Fibroblast of peridontal ligament (primary cell): ENCODE results near the gene RFX1.
A peak's percentile ranks its signal among the peaks of the same experiment; 100 is the strongest.
"Not testable (repeated sequence)": the region's sequence is repeated elsewhere in the genome, so short reads cannot be mapped to it uniquely, and the experiment has no call there.

Experiments used
- DNase-seq: peaks from one replicate; pipeline ENCODE4 v3.0.0-alpha.2; 2010; ENCODE audit errors: extremely low read depth

Gene RFX1

DNA sequence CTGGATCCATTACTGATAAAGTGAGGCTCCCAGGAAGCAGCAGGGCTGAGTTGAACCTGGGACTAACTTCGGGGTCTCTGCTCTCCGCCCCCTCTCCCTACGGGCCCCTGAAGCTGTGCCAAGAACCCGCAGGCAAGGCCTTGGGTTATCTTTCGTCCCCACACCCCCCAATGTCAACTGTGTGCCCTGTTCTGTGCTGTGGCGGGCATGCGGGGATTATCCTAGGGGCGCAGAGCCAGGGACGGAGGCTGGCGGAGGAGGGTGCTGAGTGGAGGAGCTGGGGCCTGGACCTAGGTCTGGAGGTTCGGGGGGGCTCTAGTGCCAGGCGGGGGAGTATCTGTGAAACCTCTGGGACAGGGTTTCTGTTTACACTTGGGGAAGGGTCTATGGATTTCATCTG lies 26.4 kb downstream of the RFX1 start:
- no peak for DNase-seq

DNA sequence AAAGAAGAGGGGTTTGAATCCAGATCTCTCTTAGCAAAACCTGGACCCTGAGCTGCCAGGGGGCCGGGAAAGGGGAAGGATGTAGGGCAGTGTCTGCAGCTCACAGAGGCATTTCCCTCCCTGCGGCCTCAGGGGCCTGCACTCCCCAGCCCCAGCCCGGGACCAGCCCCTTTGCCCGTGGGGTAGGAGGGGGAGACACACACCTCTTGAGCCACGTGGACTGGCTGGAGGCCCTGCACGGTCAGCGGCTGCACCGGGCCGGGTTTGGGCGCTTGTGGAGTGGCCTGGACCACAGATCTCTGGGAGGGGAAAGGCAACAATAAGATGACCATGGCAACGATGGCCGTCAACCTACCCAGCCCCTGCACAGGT lies 26.9 kb downstream of the RFX1 start:
- no peak for DNase-seq

DNA sequence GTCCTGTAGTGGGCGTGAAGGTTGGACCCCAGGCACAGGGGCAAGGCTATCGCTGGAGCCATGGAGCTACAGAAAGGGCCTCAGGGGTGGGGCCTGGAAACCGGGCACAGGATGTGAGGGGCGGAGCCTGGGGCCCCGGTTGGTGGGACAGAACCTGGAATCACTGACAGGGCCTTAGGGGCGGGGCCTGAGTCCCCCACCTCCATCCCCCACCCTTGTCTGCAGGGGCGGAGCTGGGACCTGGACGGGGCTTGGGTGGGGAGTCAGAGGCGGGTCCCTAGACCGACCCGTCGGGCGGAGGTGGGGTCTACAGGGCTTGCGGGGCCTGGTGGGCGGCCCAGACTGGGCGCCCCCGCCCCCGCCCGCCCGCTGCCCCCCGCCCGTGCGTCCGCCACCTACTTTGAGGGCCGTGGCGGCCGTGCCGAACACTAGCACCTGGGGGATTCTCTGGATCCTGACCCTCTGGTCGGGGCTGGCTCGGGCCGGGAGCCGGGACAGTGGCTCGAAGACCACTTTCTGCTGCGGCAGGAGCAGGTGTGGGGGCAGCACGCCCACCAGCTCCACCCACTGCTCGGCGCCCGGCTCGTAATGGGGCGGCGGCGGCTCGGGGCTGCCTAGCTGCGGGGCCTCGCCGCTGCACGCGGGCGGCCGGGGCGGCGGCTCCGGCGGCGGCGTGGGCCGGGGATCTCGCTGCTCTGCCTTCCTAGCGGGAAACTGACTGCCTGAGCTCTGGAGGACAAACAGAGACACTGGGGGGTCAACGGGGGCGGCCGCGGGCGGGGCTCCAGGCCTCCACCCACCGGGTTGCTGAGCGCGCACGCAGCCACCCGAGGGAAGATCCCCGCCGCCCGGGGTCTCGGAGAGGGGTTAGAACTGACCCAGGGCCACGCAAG lies 27.5 kb downstream of the RFX1 start:
- DNase-seq, result no peak

DNA sequence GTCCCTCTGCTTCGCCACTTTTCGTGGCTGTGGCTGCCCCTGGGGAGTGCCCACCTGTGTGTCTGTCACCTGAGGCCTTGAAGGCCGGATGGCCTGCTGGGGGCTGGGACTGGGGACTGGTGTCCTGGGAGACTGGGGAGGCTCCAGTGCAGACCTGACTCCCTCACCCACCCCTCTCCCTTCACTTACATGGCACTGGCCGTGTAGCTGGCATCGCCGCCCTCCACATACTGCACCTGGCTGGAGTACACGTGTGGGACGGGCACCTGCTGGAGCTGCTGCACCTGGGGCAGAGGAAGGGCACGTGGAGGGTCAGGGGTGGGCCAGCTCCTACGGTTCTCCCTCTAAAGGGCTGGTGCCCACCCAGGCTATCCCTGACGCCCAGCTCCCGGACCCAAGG lies 28.3 kb downstream of the RFX1 start:
- DNase-seq, result no peak

DNA sequence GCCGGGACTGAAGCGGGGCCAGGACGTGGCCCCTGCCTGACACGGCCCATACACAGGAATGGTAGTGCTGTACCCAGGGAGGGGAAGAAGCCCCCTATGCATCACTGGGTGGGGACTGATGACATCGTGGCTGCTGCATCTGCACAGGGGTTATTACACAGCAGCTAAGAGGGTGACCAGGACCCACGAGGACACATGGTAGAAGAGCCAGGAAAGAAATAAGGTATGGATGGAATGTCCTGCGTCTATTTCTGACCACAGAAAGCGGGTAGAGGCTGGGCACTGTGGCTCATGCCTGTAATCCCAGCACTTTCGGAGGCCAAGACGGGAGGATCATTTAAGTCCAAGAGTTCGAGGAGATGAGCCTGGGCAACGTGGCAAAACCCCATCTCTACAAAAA lies 29.7 kb downstream of the RFX1 start:
- DNase-seq, result no peak

DNA sequence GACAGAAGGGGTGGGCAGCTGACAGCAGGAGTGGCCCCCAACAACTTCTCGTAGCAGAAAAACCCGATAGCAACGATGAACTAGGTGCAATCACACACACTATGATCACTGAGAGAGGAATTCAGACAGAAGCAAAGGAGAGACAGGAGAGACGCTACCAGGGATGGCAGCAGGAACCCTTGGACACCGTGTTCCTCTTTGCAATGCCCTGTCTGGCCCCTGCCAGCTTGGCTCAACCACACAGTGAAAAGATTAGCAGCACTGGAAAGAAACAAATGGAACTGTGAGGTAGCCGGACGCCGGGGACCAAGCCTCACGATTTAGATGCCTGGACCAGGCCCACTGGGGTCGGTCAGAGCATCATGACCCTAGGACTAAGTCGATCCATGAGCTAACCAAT lies 30.2 kb downstream of the RFX1 start:
- no peak for DNase-seq

DNA sequence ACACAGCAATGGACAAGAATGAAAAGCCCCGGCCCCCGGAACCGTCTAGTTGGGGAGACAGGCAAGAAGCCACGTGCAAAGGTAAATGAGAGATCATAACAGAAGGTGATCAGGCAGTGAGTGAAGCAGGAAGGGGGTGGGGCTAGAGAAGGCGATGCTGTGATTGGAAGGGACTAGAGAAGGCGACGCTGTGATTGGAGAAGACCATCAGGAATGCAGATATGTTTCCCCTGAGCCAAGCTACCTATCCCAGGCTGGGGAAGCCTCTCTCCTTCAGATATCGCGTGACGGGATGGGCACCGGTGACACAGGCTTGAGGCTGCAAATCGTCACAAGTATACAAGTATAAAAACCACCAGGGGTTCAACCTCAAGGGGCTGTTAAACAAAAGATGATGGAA lies 32.0 kb downstream of the RFX1 start:
- DNase-seq, result no peak

DNA sequence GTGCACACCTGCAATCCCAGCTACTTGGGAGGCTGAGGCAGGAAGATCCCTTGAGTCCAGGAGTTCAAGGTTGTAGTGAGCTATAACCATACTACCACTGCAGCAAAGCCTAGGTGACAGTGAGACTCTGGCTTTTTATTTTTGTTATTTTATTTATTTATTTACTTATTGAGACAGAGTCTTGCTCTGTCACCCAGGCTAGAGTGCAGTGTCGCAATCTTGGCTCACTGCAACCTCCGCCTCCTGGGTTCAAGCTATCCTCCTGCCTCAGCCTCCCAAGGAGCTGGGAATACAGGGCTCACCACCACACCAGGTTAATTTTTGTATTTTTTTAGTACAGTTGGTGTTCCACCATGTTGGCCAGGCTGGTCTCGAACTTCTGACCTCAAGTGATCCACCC lies 32.6 kb downstream of the RFX1 start:
- DNase-seq, result not testable (repeated sequence)

DNA sequence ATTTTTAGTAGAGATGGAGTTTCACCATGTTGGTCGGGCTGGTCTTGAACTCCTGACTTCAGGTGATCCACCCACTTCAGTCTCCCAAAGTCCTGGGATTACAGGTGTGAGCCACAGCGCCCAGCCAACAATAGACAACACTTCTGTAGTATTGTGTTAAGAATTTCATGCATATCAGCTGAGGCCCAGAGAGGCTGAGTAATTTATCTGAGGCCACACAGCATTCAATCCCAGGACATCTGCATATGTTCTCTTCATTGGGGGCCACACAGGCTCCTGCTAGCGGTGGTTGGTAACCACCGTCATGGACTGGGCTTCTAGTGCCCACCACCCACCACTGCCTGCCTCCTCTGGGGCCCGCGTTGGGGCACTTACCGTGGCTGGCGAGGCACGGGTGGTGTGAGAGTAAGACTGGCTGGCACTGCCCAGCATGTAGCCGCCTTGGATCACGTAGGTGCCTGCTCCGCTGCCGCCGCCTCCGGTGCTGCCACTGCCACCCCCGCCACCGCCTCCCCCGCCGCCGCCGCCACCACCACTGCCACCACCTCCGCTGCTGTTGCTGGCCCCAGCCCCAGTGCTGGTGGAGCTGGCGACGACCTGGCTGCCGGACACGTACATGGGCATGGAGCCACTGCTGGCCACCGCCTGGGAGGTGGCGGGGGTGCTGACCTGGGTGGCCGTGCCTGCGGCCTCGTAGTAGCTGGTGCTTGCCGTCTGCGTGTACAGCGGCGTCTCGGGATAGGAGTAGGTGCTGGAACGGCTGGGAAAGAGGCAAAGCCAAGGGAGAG lies 33.6 kb downstream of the RFX1 start:
- DNase-seq, result no peak

DNA sequence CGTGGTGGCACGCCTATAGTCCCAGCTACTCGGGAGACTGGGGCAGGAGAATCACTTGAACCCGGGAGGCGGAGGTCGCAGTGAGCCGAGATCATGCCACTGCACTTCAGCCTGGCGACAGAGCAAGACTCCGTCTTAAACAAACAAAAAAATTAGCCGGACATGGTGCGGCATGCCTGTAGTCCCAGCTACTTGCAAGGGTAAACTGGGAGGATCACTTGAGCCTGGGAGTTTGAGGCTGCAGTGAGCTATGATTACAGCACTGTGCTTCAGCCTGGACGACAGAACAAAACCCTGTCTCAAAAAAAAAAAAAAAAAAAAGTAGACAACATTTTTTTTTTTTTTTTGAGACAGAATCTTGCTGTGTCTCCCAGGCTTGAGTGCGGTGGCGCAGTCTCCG lies 34.3 kb downstream of the RFX1 start:
- DNase-seq, result not testable (repeated sequence)

DNA sequence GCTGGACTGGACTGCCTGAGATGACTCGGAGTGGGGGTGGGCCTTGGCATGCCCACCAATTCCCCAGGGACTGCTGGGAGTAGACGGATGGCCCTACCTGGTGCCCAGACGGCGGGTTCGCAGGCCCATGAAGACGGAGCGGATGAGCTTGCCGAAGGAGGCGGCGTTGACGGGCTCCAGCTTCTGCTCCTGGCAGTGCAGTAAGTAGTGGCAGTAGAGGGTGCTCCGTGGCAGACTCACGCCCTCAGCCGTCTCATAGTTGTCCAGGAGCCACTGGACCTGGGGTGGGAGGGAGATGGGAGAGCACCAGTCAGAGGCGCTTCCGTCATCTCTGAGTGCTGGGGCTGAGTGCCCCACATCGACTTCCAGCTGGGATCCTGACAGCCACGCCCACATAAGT lies 36.2 kb downstream of the RFX1 start:
- DNase-seq, result no peak

DNA sequence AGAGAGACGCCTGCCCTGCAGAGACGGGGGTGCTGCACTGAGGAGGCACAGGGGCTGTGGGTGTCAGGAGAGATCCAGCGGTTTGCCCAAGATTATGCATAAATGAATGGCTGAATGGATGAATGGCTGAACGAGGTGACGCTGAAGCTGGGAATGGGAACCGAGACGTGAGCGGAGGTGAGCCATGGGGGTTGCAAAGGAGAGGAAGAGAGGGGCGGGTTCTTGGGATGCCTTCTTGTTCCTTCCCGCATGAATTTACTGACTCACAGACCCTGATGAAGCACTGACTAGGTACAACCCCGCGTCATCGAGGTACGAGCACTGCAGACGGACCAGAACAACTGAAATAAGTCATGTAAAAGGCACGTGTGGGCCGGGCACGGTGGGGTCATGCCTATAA lies 37.1 kb downstream of the RFX1 start:
- DNase-seq, result no peak

DNA sequence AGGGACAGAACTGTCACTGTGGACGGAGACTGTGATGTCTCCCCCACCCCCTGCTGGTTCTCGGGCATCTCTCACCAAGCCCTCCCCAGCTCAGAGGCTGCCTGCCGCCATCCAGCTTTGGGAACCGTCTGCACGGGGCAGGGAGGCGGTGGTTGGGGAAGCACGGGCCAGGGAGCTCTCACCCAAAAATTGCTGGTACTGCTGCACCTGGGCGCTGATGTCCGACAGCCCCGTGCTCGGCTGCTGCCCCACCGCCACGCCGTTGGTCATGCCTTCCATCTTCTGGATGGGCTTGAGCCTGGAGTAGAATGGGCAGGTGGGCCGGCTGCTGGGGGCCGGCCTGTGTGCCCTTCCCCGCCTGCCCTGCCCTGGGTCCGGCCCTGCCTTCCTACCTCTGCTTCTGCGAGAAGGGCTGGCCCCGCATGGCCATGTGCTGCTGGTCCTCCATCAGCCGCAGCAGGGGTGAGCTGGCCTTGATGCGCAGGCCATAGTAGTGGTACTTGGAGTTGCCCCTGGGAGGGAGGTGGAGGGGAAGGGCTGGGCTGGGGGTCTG lies 37.7 kb downstream of the RFX1 start:
- DNase-seq, result no peak

DNA sequence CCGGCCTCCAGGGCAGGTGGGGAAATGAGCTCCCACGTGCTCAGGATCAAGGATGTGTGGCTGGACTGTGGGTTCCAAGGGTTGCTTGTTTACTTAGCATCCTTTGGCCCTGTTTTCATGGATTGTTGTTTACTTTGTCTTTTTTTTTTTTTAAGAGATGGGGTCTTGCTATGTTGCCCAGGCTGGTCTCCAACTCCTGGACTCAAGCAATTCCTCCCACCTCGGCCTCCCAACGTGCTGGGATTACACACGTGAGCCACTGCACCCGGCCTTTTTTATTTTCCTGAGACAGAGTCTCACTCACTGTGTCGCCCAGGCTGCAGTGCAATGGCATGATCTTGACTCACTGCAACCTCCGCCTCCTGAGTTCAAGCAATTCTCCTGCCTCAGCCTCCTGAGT lies 38.9 kb downstream of the RFX1 start:
- not testable (repeated sequence) for DNase-seq

DNA sequence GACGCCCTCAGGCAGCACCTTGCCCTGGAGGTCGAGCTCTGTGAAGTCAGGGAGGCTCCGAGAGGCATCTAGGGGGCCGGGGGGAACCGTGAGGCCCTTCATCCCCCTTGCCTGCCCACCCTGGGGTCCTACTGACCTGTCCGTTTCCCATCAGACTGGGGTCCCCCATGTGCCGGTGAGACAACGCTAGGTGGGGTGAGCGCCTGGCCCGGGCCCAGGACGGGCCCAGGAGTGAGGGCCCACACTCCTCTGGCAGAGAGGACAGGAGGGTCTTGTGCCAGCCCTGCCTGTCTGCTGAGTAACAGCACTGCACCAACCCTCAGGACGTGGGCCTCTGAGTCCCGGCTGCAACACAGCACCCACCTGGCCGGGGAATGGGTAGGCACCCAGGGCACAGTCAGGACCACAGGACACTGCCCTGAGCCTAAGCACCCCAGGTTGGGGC lies 39.4 kb downstream of the RFX1 start:
- DNase-seq, result no peak

DNA sequence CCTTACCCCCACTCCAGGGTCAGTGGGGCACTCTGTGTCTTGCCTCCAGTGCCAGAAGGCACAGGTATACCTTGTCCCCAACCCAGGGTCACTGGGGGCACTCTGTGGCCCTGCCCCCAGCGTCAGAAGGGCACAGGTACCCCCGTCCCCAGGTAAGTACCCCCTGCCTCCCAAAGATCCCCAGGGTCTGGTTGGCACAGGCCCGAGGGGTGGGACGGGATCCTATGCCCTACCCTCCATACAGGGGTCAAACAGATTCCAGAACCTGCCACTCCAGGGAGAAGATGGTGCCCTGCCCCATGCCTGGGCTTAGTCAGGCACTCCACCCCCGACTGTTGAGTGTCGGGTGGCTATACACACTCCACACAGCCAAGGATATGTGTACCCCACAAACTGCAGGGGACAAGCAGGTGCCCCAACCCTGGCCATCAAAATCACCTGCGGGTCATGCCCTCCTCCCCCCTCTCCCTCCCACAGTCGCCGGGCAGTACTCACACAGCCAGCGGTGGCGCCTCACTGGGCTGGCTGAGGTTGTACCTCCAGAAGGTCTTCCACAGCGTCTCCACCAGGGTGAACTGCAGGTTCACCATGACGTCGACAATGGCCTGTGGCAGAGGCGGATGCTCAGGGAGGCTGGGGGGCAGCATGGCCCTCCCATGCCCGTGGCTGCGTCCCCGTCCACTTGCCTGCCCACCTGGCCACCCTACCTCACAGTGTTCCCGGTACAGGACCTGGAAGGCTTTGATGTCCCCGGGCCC lies 40.0 kb downstream of the RFX1 start:
- no peak for DNase-seq

DNA sequence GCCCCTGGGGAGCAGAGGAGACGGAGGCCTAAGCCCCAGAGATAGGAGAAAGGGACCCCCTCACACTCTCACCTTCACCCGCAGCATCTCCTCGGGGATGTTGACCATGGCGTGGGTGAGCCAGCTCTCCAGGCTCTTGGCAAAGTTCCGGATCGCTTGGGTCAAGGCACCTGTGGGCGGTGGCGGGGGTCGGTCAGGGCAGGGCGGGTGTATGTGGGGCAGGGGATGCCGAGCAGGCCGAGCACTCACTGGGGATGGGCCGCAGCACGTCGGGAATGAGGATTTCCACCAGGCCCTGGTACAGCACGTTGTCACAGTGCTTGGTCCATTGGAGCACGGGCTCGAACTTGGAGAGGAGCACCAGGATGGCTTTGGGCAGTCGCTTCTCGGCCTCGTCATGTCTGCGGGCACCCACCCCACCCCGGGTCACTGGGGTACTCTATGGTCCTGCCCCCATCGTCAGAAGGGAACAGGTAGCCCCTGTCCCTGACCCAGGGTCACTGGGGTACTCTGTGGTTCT lies 40.7 kb downstream of the RFX1 start:
- no peak for DNase-seq

DNA sequence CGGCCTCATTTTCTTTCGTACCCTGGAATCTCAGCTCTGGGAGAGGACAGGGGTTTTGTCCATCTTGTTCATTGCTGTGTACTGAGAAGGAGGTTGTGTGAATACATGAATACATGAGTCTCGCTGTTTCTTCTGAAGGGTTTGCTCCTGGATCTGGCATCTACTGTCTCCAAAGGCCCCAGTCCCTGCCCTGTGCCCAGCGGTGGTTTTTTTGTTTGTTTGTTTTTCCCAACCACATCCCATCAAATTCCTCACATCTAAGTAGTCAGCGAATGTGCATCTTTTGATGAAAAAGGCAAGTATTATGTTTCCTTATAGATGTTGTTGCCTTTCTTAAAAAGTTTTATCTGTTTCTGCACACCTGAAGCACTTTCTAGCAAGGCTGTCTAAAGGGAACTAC lies 41.3 kb downstream of the RFX1 start:
- peak; percentile 49 for DNase-seq

DNA sequence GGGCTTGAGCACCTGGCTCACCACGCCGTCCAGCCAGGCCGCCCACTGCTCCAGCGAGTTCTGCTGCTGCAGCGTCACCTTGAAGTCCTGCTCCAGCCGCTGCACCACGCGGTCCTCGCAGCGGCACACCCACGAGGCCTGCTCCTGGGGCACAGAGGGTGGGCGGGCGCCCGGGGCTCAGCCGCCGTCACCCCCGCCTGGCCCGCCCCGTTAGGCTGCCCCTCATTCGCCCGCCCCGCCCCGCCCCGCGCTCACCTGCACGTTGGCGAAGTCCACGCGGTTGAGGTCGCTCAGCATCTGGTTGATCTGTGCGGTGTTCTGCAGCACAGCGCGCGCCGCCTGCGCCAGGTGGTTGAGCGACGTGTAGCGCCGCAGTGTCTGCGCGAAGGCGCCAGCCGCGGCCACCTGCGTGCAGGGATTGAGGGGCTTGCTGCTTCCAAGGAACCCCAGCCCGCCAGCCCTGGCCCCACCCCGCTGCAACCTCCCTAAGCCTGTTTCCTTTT lies 42.5 kb downstream of the RFX1 start:
- DNase-seq, result no peak

DNA sequence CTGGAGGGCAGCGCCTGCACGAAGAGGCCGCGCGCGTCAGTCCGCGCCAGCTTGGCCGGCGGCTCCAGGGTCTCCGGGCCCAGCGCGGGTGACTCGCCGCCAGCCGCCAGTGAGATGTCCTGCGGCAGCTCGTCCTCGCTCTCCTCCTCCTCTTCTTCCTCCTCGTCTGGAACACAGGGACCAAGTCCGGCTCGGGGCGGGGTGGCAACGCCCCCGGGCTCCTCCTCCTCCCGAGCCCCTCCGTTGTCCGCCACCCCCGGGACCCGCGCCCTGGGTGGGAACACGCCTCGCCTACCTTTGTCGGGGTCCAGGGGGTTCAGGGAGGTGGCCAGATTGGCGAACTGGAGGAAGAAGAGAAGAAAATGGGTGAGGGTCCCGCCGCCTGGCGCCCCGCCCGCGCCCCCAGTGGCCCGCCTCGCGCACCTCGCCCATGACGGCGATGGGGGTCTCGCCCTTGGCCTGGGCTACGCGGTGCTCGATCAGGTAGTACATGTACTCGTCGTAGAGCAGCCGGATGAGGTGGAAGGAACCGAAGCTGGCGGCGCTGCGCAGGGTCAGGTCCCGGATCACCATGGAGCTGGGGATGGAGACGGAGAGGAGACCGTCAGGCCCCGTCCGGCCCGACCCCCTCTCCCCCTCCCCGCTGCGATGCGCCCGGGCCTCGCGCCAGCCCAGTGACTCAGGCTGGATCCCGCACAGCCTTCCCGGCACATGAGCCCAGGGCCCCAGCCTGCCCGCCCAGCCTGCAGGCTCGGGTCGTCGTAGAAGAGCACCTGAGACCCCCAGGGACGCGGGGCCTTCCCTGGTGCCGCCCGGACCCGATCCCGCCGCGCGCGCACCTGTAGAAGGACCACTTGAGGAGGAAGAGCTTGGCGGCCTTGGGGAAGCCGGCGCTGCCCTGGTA lies 43.2 kb downstream of the RFX1 start:
- no peak for DNase-seq
